Activated CD4-positive, CD25-positive, alpha-beta regulatory T cell treated with anti-CD3 and anti-CD28 coated beads, Interleukin-2, amount 50 U/mL, for 72 hours (primary cell): ENCODE results near the gene C11orf54.
"Not testable (repeated sequence)": the region's sequence is repeated elsewhere in the genome, so short reads cannot be mapped to it uniquely, and the experiment has no call there.

ENCODE experiments used
- DNase-seq: peaks from one replicate; pipeline ENCODE4 v3.0.0; 2021

The C11orf54 gene

GRCh38 chr11:93772123-93772522 is 30.7 kb downstream of the C11orf54 start:
- DNase-seq, result no peak

GRCh38 chr11:93773045-93773477 is 31.6 kb downstream of the C11orf54 start:
- DNase-seq, result no peak

GRCh38 chr11:93773601-93774200 is 32.2 kb downstream of the C11orf54 start:
- DNase-seq, result no peak

- not testable (repeated sequence) for DNase-seq
Observed at GRCh38 chr11:93774560-93774959, 33.1 kb downstream of the C11orf54 start.

GRCh38 chr11:93775289-93775688 is 33.8 kb downstream of the C11orf54 start:
- no peak for DNase-seq

GRCh38 chr11:93783362-93783761 is 41.9 kb downstream of the C11orf54 start:
- no peak for DNase-seq

- no peak for DNase-seq
Observed at GRCh38 chr11:93783765-93784144, 42.3 kb downstream of the C11orf54 start.

GRCh38 chr11:93784145-93784934 is 42.9 kb downstream of the C11orf54 start, which contains the start of gene MED17:
Gene MED17, plus strand, starts transcription at chr11:93784282. Its CDS starts 232 bp downstream, at chr11:93784514.
- DNase-seq, result peak; percentile 85

GRCh38 chr11:93784935-93785360 is 43.5 kb downstream of the C11orf54 start:
- no peak for DNase-seq

- no peak for DNase-seq
Observed at GRCh38 chr11:93791493-93791892, 50.0 kb downstream of the C11orf54 start.

- DNase-seq, result no peak
Observed at GRCh38 chr11:93796441-93797231, 55.2 kb downstream of the C11orf54 start.

- no peak for DNase-seq
Observed at GRCh38 chr11:93801366-93801765, 59.9 kb downstream of the C11orf54 start.

- no peak for DNase-seq
Observed at GRCh38 chr11:93804879-93805278, 63.4 kb downstream of the C11orf54 start.

GRCh38 chr11:93807980-93808379 is 66.5 kb downstream of the C11orf54 start:
- DNase-seq, result no peak

GRCh38 chr11:93813974-93814373 is 72.5 kb downstream of the C11orf54 start:
- no peak for DNase-seq
